Activated CD4-positive, alpha-beta T cell treated with anti-CD3 and anti-CD28 coated beads for 36 hours (primary cell): ENCODE measurements around the gene ZNF3. TPM values are rescaled to one million over a fixed set of nuclear protein-coding genes. Genes with fewer than 3 reads are reported as not detected.

Source experiments
- ATAC-seq: fragments of 200-7000 bp; cut with Tn5 transposase; one replicate; pipeline ENCODE4 v1.10.0; 2021; ENCODE audit warnings: mild to moderate bottlenecking, moderate library complexity
- CTCF ChIA-PET: fragments of 350-600 bp; sonication (Branson Sonifier 250); formaldehyde crosslinking; loops from one replicate; lab custom pipeline; 2021; ENCODE audit warnings: antibody characterized with exemption; lab: Charles Lee
- POLR2A ChIA-PET: fragments of 350-600 bp; sonication (Branson Sonifier 250); formaldehyde crosslinking; loops from one replicate; lab custom pipeline; 2021; ENCODE audit warnings: antibody characterized with exemption, inconsistent platforms; lab: Charles Lee
- DNase-seq: peaks from one replicate; pipeline ENCODE4 v3.0.0-alpha.2; 2020
- H3K27ac Mint-ChIP-seq: one replicate; pipeline ENCODE4 v1.8.0; 2021; ENCODE audit warnings: mixed read lengths
- H3K27me3 Mint-ChIP-seq: one replicate; pipeline ENCODE4 v1.8.0; 2021; ENCODE audit warnings: mixed read lengths
- H3K36me3 Mint-ChIP-seq: one replicate; pipeline ENCODE4 v1.8.0; 2021; ENCODE audit warnings: low read depth, mixed read lengths
- H3K4me1 Mint-ChIP-seq: one replicate; pipeline ENCODE4 v1.8.0; 2021; ENCODE audit warnings: mixed read lengths
- H3K4me3 Mint-ChIP-seq: one replicate; pipeline ENCODE4 v1.8.0; 2021; ENCODE audit warnings: mild to moderate bottlenecking, moderate library complexity, mixed read lengths
- H3K9me3 Mint-ChIP-seq: one replicate; pipeline ENCODE4 v1.8.0; 2021; ENCODE audit warnings: low read depth, mixed read lengths
- intact Hi-C, 2 experiments: fragments of 100-400 bp; cut with DNase I in 1 of 2; cut with micrococcal nuclease in 1 of 2; formaldehyde crosslinking; loops; one replicate each; pipeline versions ENCODE4 v1.14.2 to v1.15.1; 2022 to 2024; cut with DNase I, micrococcal nuclease
- total RNA-seq, 2 experiments: library from RNA; stranded (reverse); gene quantifications; one replicate each; pipeline ENCODE4 v1.2.3, GENCODE V29; 2021

Gene ZNF3
- total RNA-seq, 2 experiments from 2014 or later, result 18.8 to 19.0 TPM

DNA sequence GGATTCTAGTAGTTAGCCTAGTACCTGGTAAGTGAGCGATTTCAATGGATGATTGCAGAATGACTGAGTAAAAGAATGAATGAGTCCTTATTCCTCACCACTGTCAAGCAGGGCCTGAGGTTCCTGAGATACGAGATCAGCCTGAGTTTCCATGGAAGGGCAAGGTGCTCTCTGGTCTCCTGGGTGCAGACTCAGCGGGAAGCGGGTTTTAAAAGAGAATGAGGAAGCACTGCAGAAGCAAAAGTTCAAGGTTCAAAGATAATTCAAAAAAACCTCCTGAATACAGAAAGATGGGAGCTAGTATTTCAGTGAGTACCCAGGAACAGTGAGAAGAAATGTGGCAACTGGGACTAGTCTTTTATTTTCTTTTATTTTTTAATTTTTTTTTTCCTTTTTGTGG lies 4.3 kb downstream of the ZNF3 start:
- ChIA-PET CTCF (interaction anchor here (0.8 kb wide), 1 partner anchor 164 kb away, joined by 3 read pairs; no protein-coding TSS in a partner anchor), POLR2A (interaction anchor here (0.6 kb wide), 1 partner anchor 372 kb away, joined by 4 read pairs; no protein-coding TSS in a partner anchor)
- Mint-ChIP-seq H3K4me1 (peaks cover 18% of the 10 kb centered on the region), H3K27ac (no peak overlapping the region), H3K36me3 (peaks cover 66% of the 10 kb centered on the region), H3K9me3 (peaks cover 5% of the 10 kb centered on the region), H3K4me3 (no peak overlapping the region), H3K27me3 (no peaks in the 10 kb centered on the region)
- intact Hi-C loops, result no loop called here
- no peak for DNase-seq
- ATAC-seq, result no peak

GRCh38 chr7:100075418-100075817 lies 6.1 kb downstream of the ZNF3 start:
- DNase-seq, result no peak
- no peak for ATAC-seq
- peaks cover 12% of the 10 kb centered on the region for H3K4me1 Mint-ChIP-seq
- CTCF ChIA-PET, result interaction anchor here (0.6 to 0.8 kb wide), 2 partner anchors 22 to 134 kb away, joined by 3 to 4 read pairs; no protein-coding TSS in a partner anchor
- POLR2A ChIA-PET, result interaction anchor here (0.6 kb wide), 1 partner anchor 44 kb away, joined by 4 read pairs; no protein-coding TSS in a partner anchor
- H3K36me3 Mint-ChIP-seq, result peaks cover 79% of the 10 kb centered on the region
- H3K4me3 Mint-ChIP-seq, result no peak overlapping the region
- no peaks in the 10 kb centered on the region for H3K27me3 Mint-ChIP-seq
- no peak overlapping the region for H3K27ac Mint-ChIP-seq
- intact Hi-C loops, result no loop called here
- peaks cover 23% of the 10 kb centered on the region for H3K9me3 Mint-ChIP-seq

DNA sequence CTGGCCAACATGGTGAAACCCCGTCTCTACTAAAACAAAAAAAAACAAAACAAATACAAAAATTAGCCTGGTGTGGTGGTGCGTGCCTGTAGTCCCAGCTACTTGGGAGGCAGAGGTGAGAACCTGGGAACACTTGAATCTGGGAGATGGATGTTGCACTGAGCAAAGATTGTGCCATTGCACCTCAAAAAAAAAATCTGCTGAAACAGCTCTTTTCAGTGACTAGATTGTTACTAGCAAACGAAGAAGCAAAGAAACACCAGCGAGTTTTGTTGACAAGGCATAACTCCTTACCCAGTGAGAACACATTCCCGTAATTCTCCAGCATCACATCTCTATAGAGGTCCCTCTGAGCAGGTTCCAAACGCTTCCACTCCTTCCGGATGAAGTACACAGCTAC lies 6.7 kb downstream of the ZNF3 start:
- Mint-ChIP-seq H3K9me3 (peaks cover 25% of the 10 kb centered on the region), H3K4me3 (no peak overlapping the region), H3K36me3 (peaks cover 81% of the 10 kb centered on the region), H3K27ac (no peak overlapping the region), H3K4me1 (peaks cover 7% of the 10 kb centered on the region), H3K27me3 (no peaks in the 10 kb centered on the region)
- CTCF ChIA-PET, result interaction anchor here (0.8 kb wide), 1 partner anchor 134 kb away, joined by 4 read pairs; no protein-coding TSS in a partner anchor
- POLR2A ChIA-PET, result no interaction called here
- intact Hi-C loops, result no loop called here
- no peak for DNase-seq
- ATAC-seq, result no peak

GRCh38 chr7:100072462-100072861 lies 9.1 kb downstream of the ZNF3 start:
- Mint-ChIP-seq H3K27me3 (no peaks in the 10 kb centered on the region), H3K4me1 (no peaks in the 10 kb centered on the region), H3K27ac (no peak overlapping the region), H3K4me3 (no peak overlapping the region), H3K9me3 (peaks cover 25% of the 10 kb centered on the region), H3K36me3 (peaks cover 82% of the 10 kb centered on the region)
- no peak for DNase-seq
- POLR2A ChIA-PET, result interaction anchor here (0.6 kb wide), 1 partner anchor 177 kb away, joined by 3 read pairs; no protein-coding TSS in a partner anchor
- intact Hi-C loops, result no loop called here
- CTCF ChIA-PET, result interaction anchor here (0.6 to 0.8 kb wide), 2 partner anchors 9 to 26 kb away, joined by 3 read pairs; no protein-coding TSS in a partner anchor
- ATAC-seq, result no peak

DNA sequence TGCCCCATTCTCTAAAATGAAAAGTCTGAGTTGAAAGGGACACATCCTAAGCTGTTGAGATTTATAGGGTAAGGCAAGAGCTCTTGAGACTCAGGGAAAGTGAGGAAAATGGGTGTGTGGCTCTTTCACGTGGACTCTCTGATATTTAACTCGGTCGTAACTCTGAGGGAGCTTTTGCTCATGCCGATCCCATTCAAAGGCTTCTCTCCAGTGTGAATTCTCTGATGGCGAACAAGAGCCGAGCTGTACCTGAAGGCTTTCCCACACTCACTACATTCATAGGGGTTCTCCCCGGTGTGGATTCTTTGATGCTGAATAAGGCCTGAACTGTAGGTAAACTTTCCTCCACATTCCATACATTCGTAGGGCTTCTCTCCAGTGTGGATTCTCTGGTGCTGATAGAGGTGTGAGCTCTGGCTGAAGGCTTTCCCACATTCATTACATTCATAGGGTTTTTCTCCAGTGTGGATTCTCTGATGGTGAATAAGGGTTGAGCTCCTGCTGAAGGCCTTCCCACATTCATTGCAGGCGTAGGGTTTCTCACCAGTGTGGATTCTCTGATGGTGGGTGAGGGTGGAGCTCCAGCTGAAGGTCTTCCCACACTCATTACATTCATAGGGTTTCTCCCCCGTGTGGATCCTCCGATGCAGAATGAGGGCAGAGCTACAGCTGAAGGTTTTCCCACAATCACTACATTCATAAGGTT lies 10.4 kb downstream of the ZNF3 start:
- CTCF ChIA-PET, result interaction anchor here (0.5 to 1.2 kb wide), 3 partner anchors 146 to 537 kb away, joined by 3 to 4 read pairs (median 3); no protein-coding TSS in a partner anchor
- no peaks in the 10 kb centered on the region for H3K4me1 Mint-ChIP-seq

GRCh38 chr7:100069991-100070390 lies 11.5 kb downstream of the ZNF3 start:
- intact Hi-C loops, result no loop called here
- Mint-ChIP-seq H3K27me3 (no peaks in the 10 kb centered on the region), H3K9me3 (peaks cover 25% of the 10 kb centered on the region), H3K4me1 (no peaks in the 10 kb centered on the region), H3K4me3 (no peak overlapping the region), H3K36me3 (peaks cover 68% of the 10 kb centered on the region), H3K27ac (no peak overlapping the region)
- ChIA-PET CTCF (interaction anchor here (0.8 to 1.5 kb wide), 2 partner anchors 90 to 151 kb away, joined by 3 to 4 read pairs; no protein-coding TSS in a partner anchor), POLR2A (no interaction called here)
- no peak for ATAC-seq
- DNase-seq, result no peak

More for the DNA sequence above, 10.4 kb downstream of the ZNF3 start:
- DNase-seq, result no peak
- Mint-ChIP-seq H3K36me3 (peaks cover 74% of the 10 kb centered on the region), H3K9me3 (peaks cover 25% of the 10 kb centered on the region), H3K4me3 (no peak overlapping the region), H3K27ac (no peak overlapping the region), H3K27me3 (no peaks in the 10 kb centered on the region)
- intact Hi-C loops, result no loop called here
- no peak for ATAC-seq
- POLR2A ChIA-PET, result interaction anchor here (0.7 kb wide), 2 partner anchors 152 to 530 kb away, joined by 3 to 4 read pairs; partner anchors contain the start of gene TRIM4

DNA sequence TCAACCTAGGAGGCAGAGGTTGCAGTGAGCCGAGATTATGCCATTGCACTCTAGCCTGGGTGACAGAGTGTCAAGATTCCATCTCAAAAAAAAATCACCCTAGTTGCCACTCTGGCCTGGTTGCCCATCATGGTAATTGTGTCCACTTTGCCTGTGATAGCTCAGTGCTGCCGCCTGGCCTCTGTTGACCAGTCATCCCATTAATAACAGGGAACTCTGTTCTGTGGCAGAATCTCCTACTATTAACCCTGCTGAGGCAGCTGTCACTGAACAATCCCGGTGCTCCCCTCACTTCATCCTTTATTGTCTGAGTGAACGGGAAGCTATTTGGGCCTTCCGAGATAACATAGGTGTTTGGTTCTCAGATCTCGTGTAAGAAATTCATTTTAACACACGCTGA lies 14.6 kb downstream of the ZNF3 start:
- H3K36me3 Mint-ChIP-seq, result peaks cover 46% of the 10 kb centered on the region
- no peak overlapping the region for H3K4me3 Mint-ChIP-seq
- no peaks in the 10 kb centered on the region for H3K4me1 Mint-ChIP-seq
- H3K27me3 Mint-ChIP-seq, result no peaks in the 10 kb centered on the region
- H3K9me3 Mint-ChIP-seq, result peaks cover 18% of the 10 kb centered on the region
- POLR2A ChIA-PET, result no interaction called here
- DNase-seq (no peak), ATAC-seq (no peak)
- CTCF ChIA-PET, result interaction anchor here (0.6 to 1.0 kb wide), 3 partner anchors 9 to 508 kb away, joined by 3 read pairs; no protein-coding TSS in a partner anchor
- no peak overlapping the region for H3K27ac Mint-ChIP-seq
- intact Hi-C loops, result no loop called here

GRCh38 chr7:100065452-100066186 lies 15.9 kb downstream of the ZNF3 start:
- H3K27ac Mint-ChIP-seq, result no peak overlapping the region
- H3K27me3 Mint-ChIP-seq, result no peaks in the 10 kb centered on the region
- POLR2A ChIA-PET, result interaction anchor here (0.5 kb wide), 1 partner anchor 25 kb away, joined by 4 read pairs; no protein-coding TSS in a partner anchor
- CTCF ChIA-PET, result no interaction called here
- no peaks in the 10 kb centered on the region for H3K4me1 Mint-ChIP-seq
- DNase-seq (no peak), ATAC-seq (no peak)
- H3K4me3 Mint-ChIP-seq, result no peak overlapping the region
- intact Hi-C loops, result no loop called here
- peaks cover 5% of the 10 kb centered on the region for H3K9me3 Mint-ChIP-seq
- H3K36me3 Mint-ChIP-seq, result peaks cover 32% of the 10 kb centered on the region

GRCh38 chr7:100064162-100064561 lies 17.4 kb downstream of the ZNF3 start:
- Mint-ChIP-seq H3K27me3 (no peaks in the 10 kb centered on the region), H3K4me3 (no peak overlapping the region), H3K9me3 (no peaks in the 10 kb centered on the region), H3K27ac (no peak overlapping the region), H3K36me3 (peaks cover 23% of the 10 kb centered on the region), H3K4me1 (no peaks in the 10 kb centered on the region)
- intact Hi-C loops, result no loop called here
- DNase-seq (no peak), ATAC-seq (no peak)
- ChIA-PET CTCF (interaction anchor here (1.2 kb wide), 1 partner anchor 9 kb away, joined by 3 read pairs; no protein-coding TSS in a partner anchor), POLR2A (no interaction called here)

- ChIA-PET POLR2A (interaction anchor here (0.6 kb wide), 1 partner anchor 145 kb away, joined by 9 read pairs; no protein-coding TSS in a partner anchor), CTCF (interaction anchor here (0.6 to 1.2 kb wide), 3 partner anchors 9 to 899 kb away, joined by 3 read pairs; no protein-coding TSS in a partner anchor)
- no peak for ATAC-seq
- H3K27me3 Mint-ChIP-seq, result no peaks in the 10 kb centered on the region
- intact Hi-C loops, result no loop called here
- peaks cover 23% of the 10 kb centered on the region for H3K36me3 Mint-ChIP-seq
- no peak overlapping the region for H3K4me3 Mint-ChIP-seq
- DNase-seq, result no peak
- H3K4me1 Mint-ChIP-seq, result no peaks in the 10 kb centered on the region
- no peak overlapping the region for H3K27ac Mint-ChIP-seq
- H3K9me3 Mint-ChIP-seq, result no peaks in the 10 kb centered on the region
Observed at GRCh38 chr7:100063376-100063775, 18.1 kb downstream of the ZNF3 start.
